PC-3 (cell line): ENCODE results near the gene CHMP6.

ENCODE experiments used
- CTCF ChIP-seq: fragments of 300-600 bp; sonication (generic); conservative IDR thresholded peaks from 2 replicates; pipeline ENCODE4 v1.5.1; 2017; ENCODE audit warnings: antibody characterized with exemption, low read depth, mild to moderate bottlenecking, low read length
- EZH2 ChIP-seq: fragments of 300-600 bp; sonication (generic); IDR thresholded peaks from one replicate; pipeline ENCODE4 v1.6.1; 2017; ENCODE audit warnings: antibody characterized with exemption, mild to moderate bottlenecking, low read length; ENCODE audit not compliant: unreplicated experiment
- EZH2phosphoT487 ChIP-seq: fragments of 300-600 bp; sonication (generic); IDR thresholded peaks from 2 replicates; pipeline ENCODE4 v1.6.1; 2018; ENCODE audit warnings: mild to moderate bottlenecking, antibody characterized with exemption, low read length, borderline replicate concordance

- TF ChIP-seq CTCF = no peak
- no peak for TF ChIP-seq EZH2
- no peak for TF ChIP-seq EZH2phosphoT487
Observed at GRCh38 chr17:80960037-80960796, 31.4 kb upstream of the CHMP6 start.
